Endothelial cell of umbilical vein (primary cell): ENCODE measurements around the gene PRUNE2.

ENCODE experiments used
- EZH2 ChIP-seq: IDR thresholded peaks from 2 replicates; pipeline ENCODE4 v1.6.1; 2012; ENCODE audit warnings: borderline replicate concordance, low read depth, mild to moderate bottlenecking, moderate library complexity, low read length, inconsistent platforms; ENCODE audit not compliant: severe bottlenecking
- TF ChIP-seq, protein P1 (sequence below), 2 donors: IDR thresholded peaks; 1 replicate in 1 of 2; 2 replicates in 1 of 2; pipeline ENCODE4 v1.5.1; 2011; ENCODE audit warnings: low read length in 2 of 2, mild to moderate bottlenecking in 2 of 2, moderate library complexity in 2 of 2, control low read depth in 1 of 2, inconsistent platforms in 1 of 2, low read depth in 1 of 2; ENCODE audit not compliant: insufficient read depth in 1 of 2; ENCODE audit errors: extremely low read depth in 1 of 2

DNA sequence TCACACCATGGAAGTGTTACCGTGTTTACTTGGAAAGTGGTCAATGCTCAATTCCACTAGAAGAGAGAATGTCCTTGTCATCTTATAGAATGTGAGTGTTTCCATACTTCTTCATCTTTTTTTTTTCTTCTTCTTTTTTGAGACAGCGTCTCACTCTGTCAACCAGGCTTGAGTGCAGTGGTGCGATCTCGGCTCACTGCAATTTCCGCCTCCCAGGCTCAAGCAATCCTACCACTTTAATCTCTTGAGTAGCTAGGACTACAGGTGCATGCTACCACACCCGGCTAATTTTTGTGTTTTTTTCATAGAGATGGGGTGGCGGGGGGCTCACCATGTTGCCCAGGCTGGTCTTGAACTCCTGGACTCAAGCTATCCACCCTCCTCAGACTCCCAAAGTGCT lies 278.9 kb downstream of the PRUNE2 start:
- no peak for TF ChIP-seq EZH2
- TF ChIP-seq, protein P1, sequence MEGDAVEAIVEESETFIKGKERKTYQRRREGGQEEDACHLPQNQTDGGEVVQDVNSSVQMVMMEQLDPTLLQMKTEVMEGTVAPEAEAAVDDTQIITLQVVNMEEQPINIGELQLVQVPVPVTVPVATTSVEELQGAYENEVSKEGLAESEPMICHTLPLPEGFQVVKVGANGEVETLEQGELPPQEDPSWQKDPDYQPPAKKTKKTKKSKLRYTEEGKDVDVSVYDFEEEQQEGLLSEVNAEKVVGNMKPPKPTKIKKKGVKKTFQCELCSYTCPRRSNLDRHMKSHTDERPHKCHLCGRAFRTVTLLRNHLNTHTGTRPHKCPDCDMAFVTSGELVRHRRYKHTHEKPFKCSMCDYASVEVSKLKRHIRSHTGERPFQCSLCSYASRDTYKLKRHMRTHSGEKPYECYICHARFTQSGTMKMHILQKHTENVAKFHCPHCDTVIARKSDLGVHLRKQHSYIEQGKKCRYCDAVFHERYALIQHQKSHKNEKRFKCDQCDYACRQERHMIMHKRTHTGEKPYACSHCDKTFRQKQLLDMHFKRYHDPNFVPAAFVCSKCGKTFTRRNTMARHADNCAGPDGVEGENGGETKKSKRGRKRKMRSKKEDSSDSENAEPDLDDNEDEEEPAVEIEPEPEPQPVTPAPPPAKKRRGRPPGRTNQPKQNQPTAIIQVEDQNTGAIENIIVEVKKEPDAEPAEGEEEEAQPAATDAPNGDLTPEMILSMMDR (IDR thresholded peaks at IDR 0.05; ENCODE audit: extremely low read depth in 1 of 2, insufficient read depth in 1 of 2, low read depth in 1 of 2, low read length in 2 of 2): no peak
